NB4 (cell line): ENCODE data around the gene OXTR.

Experiments used
- CTCF ChIP-seq: IDR thresholded peaks from one replicate; pipeline ENCODE4 v1.5.1; 2012; ENCODE audit warnings: low read depth, low read length
- MAX ChIP-seq: IDR thresholded peaks from 2 replicates; pipeline ENCODE4 v1.6.1; 2011; ENCODE audit warnings: low read depth, low read length
- MYC ChIP-seq: IDR thresholded peaks from 2 replicates; pipeline ENCODE4 v1.6.1; 2011; ENCODE audit warnings: low read depth, low read length
- POLR2A ChIP-seq: IDR thresholded peaks from 2 replicates; pipeline ENCODE4 v1.6.1; 2011; ENCODE audit warnings: mild to moderate bottlenecking; ENCODE audit not compliant: insufficient read length; ENCODE audit errors: extremely low read depth

GRCh38 chr3:8773941-8774542 is 4.6 kb upstream of the OXTR start:
- no peak for TF ChIP-seq POLR2A
- TF ChIP-seq CTCF: no peak
- no peak for TF ChIP-seq MAX
- TF ChIP-seq MYC: no peak
